GM12892 (cell line): Measurements from ENCODE around the gene ABHD14A.

ENCODE experiments used
- POLR2A ChIP-seq: IDR thresholded peaks from 2 replicates; pipeline ENCODE4 v1.6.1; 2011; ENCODE audit warnings: low read depth, low read length, control low read depth
- POLR2AphosphoS5 ChIP-seq: IDR thresholded peaks from 2 replicates; pipeline ENCODE4 v1.6.1; 2011; ENCODE audit warnings: low read depth, low read length, control low read depth
- TAF1 ChIP-seq: IDR thresholded peaks from 2 replicates; pipeline ENCODE4 v1.6.1; 2011; ENCODE audit warnings: low read depth, mild to moderate bottlenecking, control low read depth, low read length, borderline replicate concordance

GRCh38 chr3:51955893-51956770, 18.7 kb upstream of the ABHD14A start:
- TF ChIP-seq POLR2AphosphoS5 (no peak), POLR2A (no peak), TAF1 (no peak)
